ENCODE measurements around the gene PDXP.
"Not testable (repeated sequence)": the region's sequence is repeated elsewhere in the genome, so short reads cannot be mapped to it uniquely, and the experiment has no call there.

The PDXP gene

DNA sequence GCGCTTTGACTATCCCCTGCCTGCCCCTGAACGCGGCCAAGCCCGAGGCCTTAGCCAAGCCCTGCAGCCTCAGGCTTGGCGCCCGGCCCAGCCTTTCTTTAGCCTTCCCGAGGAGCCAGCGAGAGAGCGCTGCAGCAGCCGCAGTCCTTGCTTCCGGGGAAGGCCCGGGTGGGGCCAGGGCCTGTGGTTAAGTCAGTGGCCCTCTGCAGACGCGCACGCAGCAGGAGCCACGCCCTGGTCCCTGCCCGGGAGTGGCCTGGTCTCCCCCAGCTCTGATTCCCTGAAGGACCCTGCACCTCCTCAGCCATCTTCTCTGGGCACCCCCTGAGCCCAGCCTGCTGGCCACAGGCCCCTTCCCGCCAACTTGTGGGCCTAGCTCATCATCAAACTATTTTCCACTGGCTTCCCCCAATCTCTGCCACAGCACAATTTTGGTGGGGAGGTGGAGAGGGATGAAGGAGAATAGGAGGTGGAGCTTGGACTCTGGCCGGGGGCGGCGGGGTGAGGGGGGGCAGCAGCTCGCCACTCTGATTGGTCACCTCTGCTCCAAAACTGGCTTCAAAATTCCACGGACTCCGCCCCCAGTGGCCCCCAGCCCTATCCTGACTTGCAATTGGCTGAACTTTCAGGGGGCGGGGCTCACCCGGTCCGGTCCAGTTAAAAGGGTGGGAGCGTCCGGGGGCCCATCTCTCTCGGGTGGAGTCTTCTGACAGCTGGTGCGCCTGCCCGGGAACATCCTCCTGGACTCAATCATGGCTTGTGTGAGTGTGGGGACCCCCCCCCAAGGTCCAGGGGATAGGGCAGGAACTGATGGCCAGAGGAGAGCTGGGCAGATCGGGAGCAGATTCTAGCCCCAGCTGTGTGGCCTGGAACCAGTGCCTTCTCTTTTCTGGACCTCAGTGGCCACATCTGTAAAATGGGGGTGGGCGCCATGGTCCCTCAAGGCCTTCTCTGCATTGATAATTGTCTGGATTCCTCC lies 16.7 kb downstream of the PDXP start, which contains the start of gene LGALS1:
TSS of gene LGALS1 (plus strand) at position 686 of the 979 bp plus-strand sequence. CDS start at position 753, 67 bp downstream.
- peak in 1 of 2 donors; percentile 41 for DNase-seq (ENCODE audit: low read depth in 2 of 2)

DNA sequence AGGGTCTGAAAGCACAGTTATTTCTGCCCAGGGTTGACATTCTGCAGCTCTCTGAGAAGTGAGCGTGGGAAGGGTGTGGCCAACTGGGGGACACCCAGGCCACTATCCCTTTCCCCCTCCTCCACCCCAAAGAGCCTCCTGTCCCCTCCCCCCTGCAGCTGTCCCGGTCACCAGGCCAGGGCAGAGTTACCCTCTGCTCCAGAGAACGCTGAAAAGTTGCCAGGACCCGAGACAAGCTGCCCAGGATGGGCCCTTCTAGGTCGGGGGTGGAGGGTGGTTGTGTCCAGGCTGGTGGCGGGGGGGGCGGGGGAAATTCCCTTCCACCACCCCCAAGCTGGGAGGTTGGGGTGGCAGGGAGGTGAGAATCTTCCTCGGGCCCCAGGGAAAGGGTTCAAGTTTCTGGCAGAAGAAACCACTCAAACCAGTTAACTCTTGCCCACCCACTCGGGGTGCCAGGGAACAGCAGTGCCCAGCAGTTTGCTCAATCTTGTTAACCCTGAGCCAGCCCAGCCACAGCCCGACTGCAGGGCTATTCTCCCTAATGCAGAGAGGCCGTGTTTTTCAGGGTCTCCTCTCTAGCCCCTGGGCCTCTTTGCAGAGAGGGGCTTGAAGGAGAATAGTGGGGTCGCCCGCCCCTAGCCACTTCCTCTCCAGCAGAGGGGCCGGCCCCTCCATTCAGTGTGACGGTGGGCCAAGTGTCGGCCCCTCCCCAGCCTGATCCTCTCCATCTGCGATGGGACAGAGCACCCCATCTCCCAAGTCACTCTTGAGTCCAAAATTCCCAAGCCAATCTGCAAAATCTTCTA lies 17.6 kb downstream of the PDXP start:
- no peak for DNase-seq (ENCODE audit: low read depth in 2 of 2)

DNA sequence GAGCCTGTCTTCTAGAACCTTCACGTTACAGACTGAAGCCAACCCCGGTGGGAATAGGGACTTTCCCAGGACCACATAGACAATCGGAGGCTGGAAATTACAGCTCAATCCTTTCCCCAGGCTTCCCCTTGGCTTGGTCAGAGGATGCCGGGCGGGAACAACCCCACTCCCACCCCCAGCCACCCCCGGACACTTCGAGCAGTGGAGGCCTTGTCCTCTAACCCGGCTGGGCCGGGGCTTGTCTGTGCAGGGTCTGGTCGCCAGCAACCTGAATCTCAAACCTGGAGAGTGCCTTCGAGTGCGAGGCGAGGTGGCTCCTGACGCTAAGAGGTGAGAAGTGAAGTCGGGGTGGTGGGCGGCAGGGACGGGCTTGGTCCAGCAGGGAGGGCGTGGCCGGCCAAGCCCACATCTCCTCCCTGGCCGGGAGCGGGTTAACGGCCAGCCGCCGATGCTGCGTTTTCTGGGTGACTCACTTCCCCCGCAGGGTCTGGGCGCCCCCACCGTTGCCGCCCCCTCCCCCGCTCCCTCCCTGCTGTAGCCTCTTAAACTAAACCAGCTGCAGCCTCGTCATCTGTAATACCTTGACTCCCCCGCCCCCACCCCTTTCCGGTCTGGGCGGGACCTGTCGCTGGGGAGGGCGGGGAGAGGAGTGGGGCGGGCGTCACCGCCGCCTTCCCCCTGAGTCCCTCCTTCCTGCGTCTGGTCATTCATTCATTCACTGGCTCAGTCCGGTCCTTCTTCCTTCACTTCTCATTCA lies 18.4 kb downstream of the PDXP start:
- DNase-seq (ENCODE audit: low read depth in 2 of 2): peak; percentile 90 to 92

DNA sequence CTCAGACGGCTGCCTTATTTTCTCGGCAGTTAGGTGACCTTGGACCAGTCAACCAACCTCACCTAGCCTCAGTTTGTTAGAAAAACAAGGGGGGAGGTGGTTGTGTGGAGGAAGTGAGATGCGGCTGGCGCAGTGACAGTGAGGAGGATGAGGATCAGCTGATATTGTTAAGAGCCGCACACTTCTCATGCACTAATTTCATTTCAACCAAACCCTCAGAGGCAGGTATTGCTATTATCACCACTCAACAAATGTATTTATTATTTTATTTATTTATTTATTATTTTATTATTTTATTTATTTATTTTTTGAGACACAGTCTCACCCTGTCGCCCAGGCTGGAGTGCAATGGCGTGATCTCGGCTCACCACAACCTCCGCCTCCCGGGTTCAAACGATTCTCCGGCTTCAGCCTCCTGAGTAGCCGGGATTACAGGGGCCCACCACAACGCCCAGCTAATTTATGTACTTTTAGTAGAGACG lies 19.0 kb downstream of the PDXP start:
- DNase-seq (ENCODE audit: low read depth in 2 of 2): no peak

DNA sequence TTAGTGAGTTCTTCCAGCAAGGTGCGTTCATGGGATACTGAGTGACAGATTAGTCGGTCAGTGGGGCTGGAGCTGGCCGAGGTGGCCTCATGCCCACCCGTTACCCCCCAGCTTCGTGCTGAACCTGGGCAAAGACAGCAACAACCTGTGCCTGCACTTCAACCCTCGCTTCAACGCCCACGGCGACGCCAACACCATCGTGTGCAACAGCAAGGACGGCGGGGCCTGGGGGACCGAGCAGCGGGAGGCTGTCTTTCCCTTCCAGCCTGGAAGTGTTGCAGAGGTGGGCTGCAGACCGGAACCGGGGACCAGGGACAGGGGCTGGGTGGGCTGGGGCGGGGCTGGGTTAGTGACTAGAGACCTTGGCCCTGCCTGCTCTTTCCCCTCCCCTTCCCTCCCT lies 19.8 kb downstream of the PDXP start:
- no peak for DNase-seq (ENCODE audit: low read depth in 2 of 2)

DNA sequence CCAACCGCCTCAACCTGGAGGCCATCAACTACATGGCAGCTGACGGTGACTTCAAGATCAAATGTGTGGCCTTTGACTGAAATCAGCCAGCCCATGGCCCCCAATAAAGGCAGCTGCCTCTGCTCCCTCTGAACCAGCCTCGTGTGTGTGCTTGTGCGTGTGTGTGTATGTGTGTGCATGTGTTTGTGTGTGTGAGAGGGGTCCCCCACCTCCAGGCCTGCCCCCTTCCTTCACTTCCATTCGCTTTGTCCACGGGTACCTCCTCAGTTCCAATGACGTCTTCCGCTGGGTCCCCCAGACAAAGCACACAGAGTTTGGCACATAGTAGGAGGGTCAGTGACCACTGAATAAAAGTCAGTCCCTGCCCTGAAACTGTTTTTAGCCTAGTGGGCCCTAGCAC lies 21.1 kb downstream of the PDXP start:
- no peak for DNase-seq (ENCODE audit: low read depth in 2 of 2)

DNA sequence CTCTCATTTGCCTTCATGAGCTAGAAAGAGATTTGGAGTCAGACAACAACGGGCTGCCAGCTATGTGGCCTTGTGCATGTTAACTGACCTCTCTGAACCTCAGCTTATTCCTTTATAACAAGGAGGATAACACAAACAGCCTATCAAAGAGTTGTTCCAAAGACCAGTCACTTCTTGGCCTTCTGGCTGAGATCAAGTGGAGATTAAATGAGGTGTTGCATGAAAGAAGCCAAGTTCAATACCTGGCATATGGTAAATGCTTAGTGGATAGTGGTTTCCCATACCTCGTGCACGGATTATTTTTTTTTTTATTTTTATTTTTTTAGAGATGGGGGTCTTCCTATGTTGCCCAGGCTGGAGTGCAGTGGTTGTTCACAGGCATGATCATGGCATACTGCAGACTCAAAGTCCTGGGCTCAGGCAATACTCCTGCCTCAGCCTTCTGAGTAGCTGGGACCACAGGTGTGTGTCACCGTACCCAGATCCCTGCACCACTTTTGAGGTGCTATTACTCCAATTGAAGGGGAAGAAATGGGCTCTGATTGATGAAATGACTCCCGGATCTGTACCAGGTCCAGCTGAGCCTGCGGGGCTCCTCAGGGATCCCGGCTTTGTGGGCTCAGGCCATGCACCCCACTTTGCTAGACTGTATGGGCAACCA lies 21.8 kb downstream of the PDXP start:
- no peak for DNase-seq (ENCODE audit: low read depth in 2 of 2)

DNA sequence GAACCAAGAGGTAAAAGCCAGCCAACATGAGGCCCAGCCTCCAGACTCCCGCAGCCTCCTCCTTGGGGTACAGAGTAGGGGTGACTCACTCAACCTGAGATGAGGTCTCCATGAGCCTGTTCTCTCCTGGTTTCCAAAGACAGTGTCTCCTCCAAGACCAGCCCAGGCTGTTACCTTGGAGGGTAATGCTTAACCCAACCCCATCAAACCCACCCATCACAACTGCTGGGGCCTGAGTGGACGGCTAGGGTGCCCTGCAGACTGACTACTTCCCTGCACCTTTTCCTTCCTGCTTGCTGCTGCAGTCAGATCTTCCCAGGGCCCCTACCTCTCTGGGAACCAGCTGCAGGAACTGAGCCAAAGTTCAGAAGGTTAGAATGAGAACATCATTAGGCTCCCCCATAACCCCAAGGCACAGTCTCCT lies 22.5 kb downstream of the PDXP start:
- no peak for DNase-seq (ENCODE audit: low read depth in 2 of 2)

DNA sequence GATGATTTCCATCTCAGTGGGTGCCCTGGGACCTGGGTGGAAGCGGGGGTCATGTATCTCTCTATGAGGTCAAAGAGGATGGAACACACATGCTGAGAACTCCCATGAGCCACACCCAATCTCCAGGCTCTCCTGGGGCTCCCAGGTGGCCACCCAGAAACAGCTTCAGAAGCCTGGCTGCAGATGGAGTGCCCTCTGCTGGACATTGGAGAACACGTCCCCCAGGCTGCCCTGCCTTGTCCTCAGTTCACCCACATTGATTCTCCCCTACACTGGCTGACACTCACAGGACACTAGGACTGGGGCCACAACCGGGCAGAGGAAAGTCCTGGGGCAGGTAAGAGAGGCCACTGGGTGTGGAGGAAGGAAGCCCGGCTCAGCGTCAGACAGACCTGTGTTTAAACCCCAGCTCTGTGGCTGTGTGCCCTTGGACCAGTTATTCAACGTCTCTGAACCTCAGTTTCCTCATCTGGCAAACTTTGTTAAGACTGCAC lies 23.1 kb downstream of the PDXP start:
- peak in 1 of 2 donors; percentile 42 for DNase-seq (ENCODE audit: low read depth in 2 of 2)

DNA sequence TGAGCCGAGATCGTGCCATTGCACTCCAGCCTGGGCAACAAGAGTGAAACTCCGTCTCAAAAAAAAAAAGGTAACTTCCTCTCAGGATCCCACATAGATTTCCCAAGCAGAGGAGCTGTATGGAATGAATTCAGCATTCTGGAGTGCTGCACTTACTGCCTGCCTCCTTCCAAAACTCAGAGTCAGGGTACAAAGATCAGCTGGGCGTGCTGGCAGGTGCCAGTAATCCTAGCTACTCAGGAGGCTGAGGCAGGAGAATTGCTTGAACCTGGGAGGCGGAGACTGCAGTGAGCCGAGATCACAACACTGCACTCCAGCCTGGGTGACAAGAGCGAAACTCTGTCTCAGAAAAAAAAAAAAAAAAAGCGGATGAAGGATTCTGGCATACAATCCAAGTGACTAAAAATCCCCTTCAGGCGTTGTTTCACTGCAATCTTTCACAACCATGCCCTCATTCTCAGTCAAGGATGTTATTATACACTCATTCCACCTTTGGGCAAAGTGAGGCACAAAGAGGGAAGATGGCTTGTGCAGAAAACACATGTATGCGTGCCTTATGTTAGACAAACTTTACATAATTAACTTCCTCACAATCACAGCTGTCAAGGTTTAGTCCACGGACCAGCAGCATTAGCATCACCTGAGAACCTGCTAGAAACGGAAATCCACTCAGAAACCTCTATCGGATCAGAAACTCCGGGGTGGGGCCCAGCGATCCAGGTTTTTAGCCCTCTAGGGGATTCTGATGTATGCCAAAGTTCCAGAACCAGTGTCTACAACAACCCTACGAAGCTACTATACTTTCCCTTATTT lies 26.5 kb downstream of the PDXP start:
- DNase-seq (ENCODE audit: low read depth in 2 of 2): no peak

DNA sequence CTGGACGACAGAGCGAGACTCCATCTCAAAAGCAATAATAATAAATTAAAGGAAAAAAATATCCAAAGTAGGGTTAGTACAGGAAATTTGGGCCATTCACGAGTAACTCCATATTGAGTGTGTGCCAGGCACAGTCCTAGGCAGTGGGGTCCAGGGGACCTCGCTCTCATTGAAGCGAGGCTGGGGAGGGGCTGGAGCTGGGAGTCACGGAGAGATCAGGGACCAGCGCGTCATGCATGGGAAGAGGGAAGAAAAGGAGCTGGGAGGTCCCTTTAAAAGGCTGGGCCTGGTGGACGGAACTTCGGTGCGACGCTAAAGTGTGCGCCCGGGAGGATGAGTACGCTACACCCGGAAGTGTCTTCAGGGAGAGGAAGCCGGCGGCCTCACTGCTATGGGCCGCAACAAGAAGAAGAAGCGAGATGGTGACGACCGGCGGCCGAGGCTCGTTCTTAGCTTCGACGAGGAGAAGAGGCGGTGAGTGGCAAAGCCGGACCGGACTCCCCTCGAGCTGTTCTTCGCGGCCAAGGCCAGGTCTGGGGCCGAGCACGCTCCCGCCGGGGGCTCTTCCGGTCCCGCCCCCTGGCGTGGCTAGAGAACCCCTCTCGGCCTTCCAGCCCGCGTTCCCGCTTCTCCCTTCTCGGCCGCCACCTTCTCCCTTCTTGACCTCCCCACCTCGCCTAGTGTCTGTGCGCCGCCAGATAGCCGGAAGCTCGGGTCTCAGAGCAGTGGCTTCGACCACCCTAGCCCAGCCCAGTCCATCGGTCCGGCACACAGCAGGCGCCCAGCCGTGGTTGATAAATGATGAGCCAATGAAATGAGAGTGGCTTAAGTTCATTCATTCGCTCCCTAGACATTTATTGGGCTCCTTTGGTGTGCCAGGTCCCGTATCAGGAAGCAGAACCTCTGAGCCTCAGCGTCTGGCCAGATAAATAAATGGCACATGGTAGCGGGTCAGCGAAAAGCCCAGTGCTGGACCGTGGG lies 27.8 kb downstream of the PDXP start, which contains the start of gene NOL12:
TSS of gene NOL12 (plus strand) at position 342 of the 981 bp plus-strand sequence. CDS start at position 392, 50 bp downstream.
- DNase-seq (ENCODE audit: low read depth in 2 of 2): peak; percentile 43 to 57

DNA sequence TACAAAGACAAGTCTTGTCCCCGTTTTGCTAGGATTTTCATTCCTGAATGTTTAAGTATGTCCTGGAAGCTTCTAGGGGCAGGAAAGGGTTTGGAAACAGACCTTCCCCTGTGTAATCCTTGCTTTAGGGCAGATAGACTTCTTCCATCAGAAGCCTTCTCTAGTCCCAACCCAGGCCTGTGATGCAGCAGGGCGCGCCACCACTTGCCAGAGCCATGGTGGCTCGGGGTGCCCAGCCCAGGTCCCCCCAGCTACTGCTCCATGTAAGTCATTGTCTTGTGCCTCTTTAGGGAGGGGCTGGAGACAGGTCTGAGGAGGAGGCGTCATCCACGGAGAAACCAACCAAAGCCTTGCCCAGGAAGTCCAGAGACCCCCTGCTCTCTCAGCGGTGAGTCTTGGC lies 31.9 kb downstream of the PDXP start:
- no peak for DNase-seq (ENCODE audit: low read depth in 2 of 2)

DNA sequence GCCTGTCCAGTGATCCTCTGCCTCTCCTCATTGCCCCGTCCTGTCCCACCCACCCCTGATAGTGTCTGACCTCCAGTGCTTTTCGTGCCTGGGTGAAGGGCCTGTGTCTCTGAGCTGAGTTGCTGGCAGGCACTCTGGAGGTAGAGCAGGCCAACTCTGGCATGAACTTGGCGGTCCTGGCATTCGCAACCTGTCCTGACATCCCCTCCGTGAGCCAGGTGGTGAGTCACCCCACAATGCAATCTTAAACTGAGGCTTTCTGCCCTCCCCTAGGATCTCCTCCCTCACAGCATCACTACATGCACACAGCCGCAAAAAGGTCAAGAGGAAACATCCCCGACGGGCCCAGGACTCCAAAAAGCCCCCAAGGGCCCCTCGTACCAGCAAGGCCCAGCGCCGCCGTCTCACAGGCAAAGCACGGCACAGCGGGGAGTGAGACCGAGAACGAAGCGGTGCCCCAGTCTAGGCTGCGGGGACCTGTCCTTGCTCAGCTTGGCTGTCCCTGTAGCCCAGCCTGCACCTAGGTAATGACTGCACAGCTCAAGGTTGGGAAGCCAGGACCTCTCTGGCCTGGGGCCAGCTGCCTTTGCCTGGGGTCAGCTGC lies 32.5 kb downstream of the PDXP start:
- no peak for DNase-seq (ENCODE audit: low read depth in 2 of 2)

DNA sequence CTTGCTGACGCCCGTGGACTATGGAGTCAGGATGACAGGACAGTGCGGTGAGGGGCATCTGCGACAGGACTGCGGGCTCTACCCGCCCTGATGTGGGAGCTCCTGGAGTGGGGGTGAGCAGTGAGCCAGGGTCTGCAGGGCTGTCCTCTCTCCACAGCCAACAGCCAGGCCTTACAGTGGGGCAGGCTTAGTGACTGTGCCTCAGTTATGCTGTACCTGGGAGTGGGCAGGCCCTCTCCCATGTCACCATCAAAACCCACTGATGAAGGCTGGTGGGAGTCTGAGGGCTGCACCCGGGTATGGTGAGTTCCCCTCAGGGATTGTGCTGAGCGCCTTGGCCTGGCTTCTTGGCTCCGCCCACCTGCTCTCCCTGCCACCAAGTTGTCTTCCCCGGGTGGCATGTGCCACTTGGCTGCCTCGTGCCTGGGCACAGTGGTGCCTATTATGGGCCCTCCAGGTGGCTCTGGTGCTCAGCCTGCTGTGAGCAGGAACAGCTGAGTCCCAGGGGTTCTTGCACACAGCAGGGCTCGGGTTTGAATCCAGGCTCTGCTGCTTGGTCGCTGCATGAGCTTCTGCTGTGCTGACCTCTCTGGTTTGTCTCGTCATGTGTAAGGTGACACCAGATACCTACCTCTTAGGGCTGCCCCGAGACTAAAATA lies 34.2 kb downstream of the PDXP start:
- no peak for DNase-seq (ENCODE audit: low read depth in 2 of 2)

DNA sequence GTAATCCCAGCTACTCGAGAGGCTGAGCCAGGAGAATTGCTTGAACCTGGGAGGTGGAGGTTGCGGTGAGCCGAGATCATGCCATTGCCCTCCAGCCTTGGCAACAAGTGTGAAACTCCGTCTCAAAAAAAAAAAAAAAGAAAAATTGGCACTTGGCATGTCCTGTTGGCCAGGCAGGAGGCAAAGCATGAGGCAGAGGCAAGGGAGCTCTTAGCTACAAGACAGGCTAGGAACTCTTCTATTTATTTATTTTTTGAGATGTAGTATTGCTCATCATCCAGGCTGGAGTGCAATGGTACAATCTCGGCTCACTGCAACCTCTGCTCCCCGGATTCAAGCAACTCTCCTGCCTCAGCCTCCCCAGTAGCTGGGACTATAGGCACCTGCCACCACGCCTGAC lies 35.6 kb downstream of the PDXP start:
- DNase-seq (ENCODE audit: low read depth in 2 of 2): not testable (repeated sequence)

DNA sequence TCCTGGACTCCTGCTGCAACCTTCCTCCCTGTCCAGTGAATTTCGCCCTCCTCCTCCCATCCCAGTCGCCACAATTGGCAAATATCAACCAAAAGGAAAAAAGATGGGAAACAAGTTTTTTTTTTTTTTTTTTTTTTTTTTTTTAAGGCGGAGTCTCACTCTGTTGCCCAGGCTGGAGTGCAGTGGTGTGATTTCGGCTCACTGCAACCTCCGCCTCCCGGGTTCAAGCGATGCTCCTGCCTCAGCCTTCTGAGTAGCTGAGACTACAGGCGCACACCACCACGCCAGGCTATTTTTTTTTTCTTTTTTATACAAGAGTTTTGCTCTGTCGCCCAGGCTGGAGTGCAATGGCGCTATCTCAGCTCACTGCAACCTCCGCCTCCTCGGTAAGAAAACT lies 37.7 kb downstream of the PDXP start:
- not testable (repeated sequence) for DNase-seq (ENCODE audit: low read depth in 2 of 2)

DNA sequence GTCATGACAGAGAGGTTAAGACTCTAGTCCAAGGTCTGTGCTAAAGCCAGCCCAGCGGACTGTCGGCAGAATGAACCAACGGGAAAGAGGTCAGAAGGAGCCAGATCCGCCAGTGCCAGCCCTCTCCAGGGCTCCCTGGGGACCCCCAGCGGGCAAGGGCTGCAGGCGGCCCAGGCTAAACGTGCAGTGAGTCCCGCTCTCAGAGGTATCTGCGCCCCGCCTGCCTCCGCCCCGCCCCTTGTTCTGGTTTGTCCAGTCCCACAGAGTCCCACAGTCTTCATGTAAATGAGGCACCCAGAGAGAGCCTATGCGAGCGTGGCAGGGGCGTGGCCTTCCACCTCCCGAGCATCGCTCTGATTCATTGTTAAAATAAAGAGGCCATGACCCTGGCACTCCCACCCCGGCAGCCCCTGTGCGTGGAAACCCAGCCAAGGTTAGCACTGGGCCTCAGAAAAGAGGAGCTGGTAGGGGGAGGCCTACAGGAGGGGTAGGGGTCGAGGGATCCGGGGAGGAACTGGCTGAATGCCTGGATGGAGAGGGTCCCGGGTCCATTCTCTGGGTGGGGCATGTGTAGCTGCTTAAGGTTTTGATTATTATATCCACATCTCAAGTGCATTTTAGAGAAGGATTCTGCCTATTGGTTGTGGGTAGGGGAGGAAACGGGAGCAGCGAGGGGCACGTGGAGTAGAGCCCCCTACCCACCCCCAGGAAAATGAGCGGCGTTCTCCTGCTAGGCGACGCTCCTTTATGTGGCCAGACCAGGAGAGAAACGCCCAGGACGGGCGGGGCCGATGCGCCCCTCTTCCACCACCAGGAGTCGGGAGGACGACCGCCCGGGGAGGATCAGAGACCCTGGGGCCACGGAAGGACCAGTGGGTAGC lies 38.4 kb downstream of the PDXP start, which contains the start of gene TRIOBP:
TSS of gene TRIOBP (plus strand) at position 392 of the 881 bp plus-strand sequence. CDS start 4,318 bp downstream, outside the sequence.
- DNase-seq (ENCODE audit: low read depth in 2 of 2): peak; percentile 57 to 69
